Activated CD4-positive, alpha-beta T cell treated with anti-CD3 and anti-CD28 coated beads, Interleukin-2, amount 50 U/mL, for 24 hours (primary cell): Measurements from ENCODE around the gene TEX52.
A peak's percentile ranks its signal among the peaks of the same experiment; 100 is the strongest.

Source experiments
- DNase-seq, 2 donors: peaks; one replicate each; pipeline ENCODE4 v3.0.0-alpha.2; 2020; ENCODE audit warnings: low read depth in 1 of 2, low spot score in 1 of 2

The TEX52 gene

GRCh38 chr12:2857021-2857431, at the start of gene TEX52:
TSS of gene TEX52 (minus strand) at chr12:2857039. CDS start at chr12:2857026, 13 bp downstream.
- no peak for DNase-seq

- no peak for DNase-seq
These were observed 47.4 kb upstream of the TEX52 start for GRCh38 chr12:2904260-2904659.

- no peak for DNase-seq
These were observed 45.5 kb upstream of the TEX52 start for GRCh38 chr12:2902272-2902880.

- no peak for DNase-seq
These were observed 43.8 kb upstream of the TEX52 start for GRCh38 chr12:2900642-2901041.

- no peak for DNase-seq
These were observed 40.6 kb upstream of the TEX52 start for GRCh38 chr12:2897418-2897817.

- DNase-seq: no peak
These were observed 38.7 kb upstream of the TEX52 start for GRCh38 chr12:2895511-2895910.

- DNase-seq: no peak
These were observed 38.2 kb upstream of the TEX52 start for GRCh38 chr12:2895051-2895451.

- DNase-seq: no peak
These were observed 36.2 kb upstream of the TEX52 start for GRCh38 chr12:2893007-2893406.

GRCh38 chr12:2892246-2892645, 35.4 kb upstream of the TEX52 start:
- no peak for DNase-seq

- no peak for DNase-seq
These were observed 34.6 kb upstream of the TEX52 start for GRCh38 chr12:2891240-2892053.

GRCh38 chr12:2890388-2891239, 33.8 kb upstream of the TEX52 start, which contains the start of gene TULP3:
TSS of gene TULP3 (plus strand) at chr12:2890891. CDS start at chr12:2890948, 57 bp downstream.
- peak; percentile 96 to 98 for DNase-seq

- no peak for DNase-seq
These were observed 33.2 kb upstream of the TEX52 start for GRCh38 chr12:2890001-2890387.

- no peak for DNase-seq
These were observed 30.1 kb upstream of the TEX52 start for GRCh38 chr12:2886768-2887450.

- no peak for DNase-seq
These were observed 28.0 kb upstream of the TEX52 start for GRCh38 chr12:2884810-2885209.

GRCh38 chr12:2879853-2880252, 23.0 kb upstream of the TEX52 start:
- DNase-seq: no peak

- DNase-seq: no peak
These were observed 21.3 kb upstream of the TEX52 start for GRCh38 chr12:2877953-2878732.

GRCh38 chr12:2877047-2877952, 20.5 kb upstream of the TEX52 start, which contains the start of the genes FOXM1 and RHNO1:
TSS of gene FOXM1 (minus strand) at chr12:2877174. CDS start at chr12:2874478, 2,696 bp downstream.
TSS of gene RHNO1 (plus strand) at chr12:2877223. CDS start at chr12:2885367, 8,144 bp downstream.
- DNase-seq: peak; percentile 73 to 81

GRCh38 chr12:2876431-2877046, 19.7 kb upstream of the TEX52 start:
- DNase-seq: no peak
